Right atrium auricular region (tissue), 2 donors: ENCODE results near the gene ARVCF. TPM values are rescaled to one million over a fixed set of nuclear protein-coding genes. Genes with fewer than 3 reads are reported as not detected.

Experiments
- DNase-seq: peaks from one replicate; pipeline ENCODE4 v3.0.0-alpha.2; 2019; ENCODE audit warnings: low spot score
- H3K27ac ChIP-seq, 2 donors: fragments of 200-600 bp; sonication (generic); 1 replicate in 1 of 2; 2 replicates in 1 of 2; pipeline ENCODE4 v1.5.1; 2016 to 2019
- H3K27me3 ChIP-seq, 2 donors: fragments of 200-600 bp; sonication (generic); one replicate each; pipeline versions ENCODE4 v1.5.1 to v1.6.0; 2017 to 2019
- H3K36me3 ChIP-seq: fragments of 200-600 bp; sonication (generic); one replicate; pipeline ENCODE4 v1.5.1; 2016
- H3K4me1 ChIP-seq, 2 donors: fragments of 200-600 bp; sonication (generic); one replicate each; pipeline versions ENCODE4 v1.5.1 to v1.6.0; 2017 to 2019
- H3K4me3 ChIP-seq, 2 donors: fragments of 200-600 bp; sonication (generic); 1 replicate in 1 of 2; 2 replicates in 1 of 2; pipeline ENCODE4 v1.5.1; 2017 to 2019; ENCODE audit warnings: mild to moderate bottlenecking in 1 of 2, moderate library complexity in 1 of 2
- H3K9me3 ChIP-seq, 2 donors: fragments of 200-600 bp; sonication (generic); one replicate each; pipeline ENCODE4 v1.5.1; 2019
- total RNA-seq, 2 donors: library from RNA; depleted of rRNA; stranded (reverse); fragments of >200 nt; gene quantifications; one replicate each; pipeline ENCODE4 v1.1.0, GENCODE V29; 2016
- TF ChIP-seq, protein P1 (sequence below), 2 donors: fragments of 200-600 bp; sonication (generic); IDR thresholded peaks; one replicate each; pipeline ENCODE4 v1.5.1; 2019; ENCODE audit warnings: antibody characterized with exemption in 2 of 2

The ARVCF gene
- total RNA-seq, 2 donors from 2014 or later = 16.7 to 35.8 TPM

DNA sequence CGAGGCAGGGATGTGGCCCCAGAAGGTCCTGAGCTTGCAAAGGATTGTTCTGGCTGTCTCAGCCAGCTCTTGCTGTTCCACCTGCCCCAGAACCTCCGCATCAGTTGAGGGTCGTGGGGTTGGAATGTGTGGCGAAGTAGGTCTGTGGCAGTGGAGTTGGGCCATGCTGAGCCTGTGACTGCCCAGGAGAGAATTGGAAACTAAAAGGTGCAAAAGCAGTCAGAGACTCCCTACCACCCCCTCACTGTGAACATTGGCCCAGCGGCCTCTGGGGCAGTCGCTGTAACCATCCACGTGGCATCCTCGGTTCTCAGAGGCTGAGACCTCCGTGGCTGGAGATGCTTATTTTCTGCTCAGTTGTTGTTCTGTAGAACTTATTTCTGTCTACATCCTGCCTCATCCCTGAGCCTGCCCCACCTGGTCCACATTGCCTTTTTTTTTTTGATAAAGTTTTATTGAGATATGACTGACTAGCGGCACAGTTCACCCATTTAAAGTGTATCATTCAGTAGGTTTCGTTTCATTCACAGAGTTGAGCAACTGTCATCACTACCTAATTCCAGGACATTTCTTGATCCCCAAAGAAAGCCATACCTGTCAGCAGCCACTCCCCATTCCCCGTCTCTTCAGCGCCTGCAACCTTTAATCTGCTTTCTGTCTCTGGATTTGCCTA lies 41.1 kb upstream of the ARVCF start:
- TF ChIP-seq, protein P1, sequence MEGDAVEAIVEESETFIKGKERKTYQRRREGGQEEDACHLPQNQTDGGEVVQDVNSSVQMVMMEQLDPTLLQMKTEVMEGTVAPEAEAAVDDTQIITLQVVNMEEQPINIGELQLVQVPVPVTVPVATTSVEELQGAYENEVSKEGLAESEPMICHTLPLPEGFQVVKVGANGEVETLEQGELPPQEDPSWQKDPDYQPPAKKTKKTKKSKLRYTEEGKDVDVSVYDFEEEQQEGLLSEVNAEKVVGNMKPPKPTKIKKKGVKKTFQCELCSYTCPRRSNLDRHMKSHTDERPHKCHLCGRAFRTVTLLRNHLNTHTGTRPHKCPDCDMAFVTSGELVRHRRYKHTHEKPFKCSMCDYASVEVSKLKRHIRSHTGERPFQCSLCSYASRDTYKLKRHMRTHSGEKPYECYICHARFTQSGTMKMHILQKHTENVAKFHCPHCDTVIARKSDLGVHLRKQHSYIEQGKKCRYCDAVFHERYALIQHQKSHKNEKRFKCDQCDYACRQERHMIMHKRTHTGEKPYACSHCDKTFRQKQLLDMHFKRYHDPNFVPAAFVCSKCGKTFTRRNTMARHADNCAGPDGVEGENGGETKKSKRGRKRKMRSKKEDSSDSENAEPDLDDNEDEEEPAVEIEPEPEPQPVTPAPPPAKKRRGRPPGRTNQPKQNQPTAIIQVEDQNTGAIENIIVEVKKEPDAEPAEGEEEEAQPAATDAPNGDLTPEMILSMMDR (IDR thresholded peaks at IDR 0.05) = no peak
- Histone ChIP-seq H3K27ac (no peak overlapping the region), H3K27me3 (no peaks in the 10 kb centered on the region), H3K36me3 (peaks cover 65% of the 10 kb centered on the region), H3K4me1 (peaks cover 0 to 7% of the 10 kb centered on the region in 2 donors), H3K9me3 (no peaks in the 10 kb centered on the region), H3K4me3 (no peak overlapping the region)
- no peak for DNase-seq

DNA sequence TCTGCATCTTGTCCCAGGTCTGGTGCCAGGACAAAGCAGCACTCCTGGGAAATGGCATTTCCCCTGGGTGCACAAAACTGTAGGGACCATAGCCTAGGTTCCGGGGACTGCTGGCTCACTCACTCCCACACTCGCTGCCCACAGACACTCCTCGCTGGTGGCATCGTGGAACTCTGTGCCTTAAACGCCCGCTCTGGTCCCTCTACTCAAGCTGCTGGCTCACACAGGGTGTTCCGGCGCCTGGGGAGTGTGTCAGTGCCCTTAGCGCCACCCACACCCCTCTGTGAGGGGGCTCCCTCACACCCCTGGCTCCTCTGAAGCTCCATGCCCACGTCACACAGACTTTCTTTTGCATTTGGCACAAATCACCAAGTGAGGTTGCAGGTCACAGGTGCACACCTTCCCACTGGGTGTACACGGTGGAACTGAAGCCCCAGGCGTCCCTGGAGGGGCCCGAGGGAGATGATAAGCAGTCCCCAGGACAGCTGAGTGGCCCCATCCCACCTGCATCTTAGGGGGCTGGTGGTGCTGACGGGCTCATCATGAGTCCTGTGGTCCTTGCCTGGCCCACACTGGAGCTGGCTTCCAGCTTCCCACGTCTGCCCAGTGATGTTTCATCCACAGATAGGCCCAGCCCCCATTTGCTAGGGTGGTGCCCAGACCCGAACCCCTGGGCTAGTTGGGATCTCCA lies 40.2 kb upstream of the ARVCF start:
- no peak overlapping the region for H3K27ac ChIP-seq
- H3K9me3 ChIP-seq = no peaks in the 10 kb centered on the region
- no peak for DNase-seq
- peaks cover 0 to 7% of the 10 kb centered on the region in 2 donors for H3K4me1 ChIP-seq
- H3K36me3 ChIP-seq = peaks cover 63% of the 10 kb centered on the region
- no peak overlapping the region for H3K4me3 ChIP-seq
- TF ChIP-seq, protein P1 (IDR thresholded peaks at IDR 0.05) = no peak
- no peaks in the 10 kb centered on the region for H3K27me3 ChIP-seq

DNA sequence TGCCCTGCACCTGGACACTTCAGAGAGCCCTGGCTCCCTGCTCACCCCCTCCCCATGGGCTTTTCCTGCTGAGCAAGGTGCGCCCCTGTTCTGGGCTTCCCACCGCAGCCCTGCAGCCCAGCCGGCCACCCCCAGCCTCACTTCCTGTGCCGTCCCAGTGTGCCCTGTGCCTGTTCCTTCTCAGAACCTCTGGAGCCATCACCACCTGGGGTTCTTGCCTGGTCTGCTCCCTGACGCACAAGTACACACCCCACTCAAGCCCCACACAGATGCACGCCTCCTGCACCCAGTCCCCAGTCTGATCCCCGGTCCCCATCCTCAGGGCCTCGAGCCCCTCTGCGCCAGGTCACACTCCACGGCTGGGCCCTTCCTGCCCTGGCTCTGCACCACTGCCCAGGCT lies 39.5 kb upstream of the ARVCF start:
- DNase-seq = no peak
- peaks cover 0 to 1% of the 10 kb centered on the region in 2 donors for H3K4me1 ChIP-seq
- no peaks in the 10 kb centered on the region for H3K9me3 ChIP-seq
- peaks cover 63% of the 10 kb centered on the region for H3K36me3 ChIP-seq
- H3K4me3 ChIP-seq = no peak overlapping the region
- TF ChIP-seq, protein P1 (IDR thresholded peaks at IDR 0.05) = no peak
- H3K27me3 ChIP-seq = no peaks in the 10 kb centered on the region
- H3K27ac ChIP-seq = no peak overlapping the region

DNA sequence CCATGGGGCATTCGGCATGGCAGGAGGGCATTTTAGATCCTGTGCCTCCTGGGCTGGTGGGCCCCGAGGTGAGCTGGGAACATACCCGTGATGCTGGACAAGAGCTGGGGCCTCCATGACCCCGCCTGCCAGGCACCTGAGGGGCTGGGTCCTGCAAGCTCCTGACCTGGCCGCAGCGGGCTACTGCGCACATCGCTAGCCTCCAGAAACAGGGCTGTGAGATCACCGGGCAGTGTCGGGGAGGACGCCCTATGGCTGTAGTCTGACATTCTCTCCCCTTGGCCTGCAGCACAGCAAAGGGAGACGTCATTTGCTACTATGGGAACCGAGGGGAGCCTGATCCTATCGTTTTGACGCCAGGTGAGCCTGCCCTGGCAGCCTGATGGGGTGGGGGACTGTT lies 39.0 kb upstream of the ARVCF start:
- no peaks in the 10 kb centered on the region for H3K4me1 ChIP-seq
- no peak overlapping the region for H3K27ac ChIP-seq
- TF ChIP-seq, protein P1 (IDR thresholded peaks at IDR 0.05) = no peak
- no peak for DNase-seq
- H3K9me3 ChIP-seq = no peaks in the 10 kb centered on the region
- H3K36me3 ChIP-seq = peaks cover 66% of the 10 kb centered on the region
- no peaks in the 10 kb centered on the region for H3K27me3 ChIP-seq
- no peak overlapping the region for H3K4me3 ChIP-seq

DNA sequence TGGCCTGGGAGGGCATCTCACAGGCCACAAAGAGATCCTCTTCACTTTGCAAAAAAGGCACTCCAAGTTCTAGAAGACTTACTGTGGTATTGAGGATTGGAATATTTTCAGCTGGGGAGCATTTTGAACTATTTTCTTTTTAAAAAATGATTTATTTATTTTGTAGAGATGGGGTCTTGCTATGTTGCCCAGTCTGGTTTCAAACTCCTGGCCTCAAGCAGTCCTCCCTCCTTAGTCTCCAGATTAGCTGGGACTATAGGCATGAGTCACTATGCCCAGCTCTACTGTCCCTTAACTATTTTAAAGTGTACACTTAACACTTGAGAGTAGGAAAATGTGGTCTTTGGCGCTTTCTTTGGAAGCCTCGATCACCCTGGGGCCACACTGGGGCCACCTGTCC lies 38.5 kb upstream of the ARVCF start:
- peaks cover 66% of the 10 kb centered on the region for H3K36me3 ChIP-seq
- no peak overlapping the region for H3K27ac ChIP-seq
- TF ChIP-seq, protein P1 (IDR thresholded peaks at IDR 0.05) = no peak
- DNase-seq = no peak
- no peaks in the 10 kb centered on the region for H3K4me1 ChIP-seq
- H3K27me3 ChIP-seq = no peaks in the 10 kb centered on the region
- no peak overlapping the region for H3K4me3 ChIP-seq
- H3K9me3 ChIP-seq = no peaks in the 10 kb centered on the region
